OCI-LY1 (cell line): ENCODE measurements around the gene TTC27.

Experiments
- H2AFZ ChIP-seq: fragments of 200-600 bp; sonication (generic), shearing (Covaris generic); 2 replicates; pipeline ENCODE4 v1.6.0; 2014; ENCODE audit warnings: antibody characterized with exemption, mild to moderate bottlenecking, low read length
- H3F3A ChIP-seq: fragments of 200-600 bp; sonication (generic), shearing (Covaris generic); 2 replicates; pipeline ENCODE4 v1.6.0; 2014; ENCODE audit warnings: mild to moderate bottlenecking, antibody characterized with exemption, low read length, moderate library complexity; ENCODE audit not compliant: insufficient read depth
- H3K27ac ChIP-seq: fragments of 200-600 bp; sonication (generic); 2 replicates; pipeline ENCODE4 v1.5.1; 2014; ENCODE audit warnings: low read length, mixed run types, mild to moderate bottlenecking, low read depth; ENCODE audit not compliant: poor library complexity, severe bottlenecking
- H3K27me3 ChIP-seq: fragments of 200-600 bp; sonication (generic); 2 replicates; pipeline ENCODE4 v1.6.0; 2014; ENCODE audit warnings: antibody characterized with exemption, mild to moderate bottlenecking, low read length, moderate library complexity; ENCODE audit not compliant: insufficient read depth
- H3K36me3 ChIP-seq: fragments of 200-600 bp; sonication (generic); 2 replicates; pipeline ENCODE4 v1.6.1; 2014; ENCODE audit warnings: mild to moderate bottlenecking, antibody characterized with exemption, low read length, moderate library complexity, mixed read lengths; ENCODE audit not compliant: insufficient read depth
- H3K4me1 ChIP-seq: fragments of 200-600 bp; sonication (generic); 2 replicates; pipeline ENCODE4 v1.5.1; 2014; ENCODE audit warnings: mild to moderate bottlenecking, low read length, moderate library complexity; ENCODE audit not compliant: insufficient read depth, severe bottlenecking
- H3K4me2 ChIP-seq: fragments of 200-600 bp; sonication (generic), shearing (Covaris generic); 2 replicates; pipeline ENCODE4 v1.6.1; 2014; ENCODE audit warnings: low read length
- H3K4me3 ChIP-seq: fragments of 200-600 bp; sonication (generic); 2 replicates; pipeline ENCODE4 v1.5.1; 2014; ENCODE audit warnings: low read length, low read depth, mild to moderate bottlenecking, mixed read lengths; ENCODE audit not compliant: poor library complexity, severe bottlenecking
- H3K79me2 ChIP-seq: fragments of 200-600 bp; shearing (Covaris generic); 2 replicates; pipeline ENCODE4 v1.6.1; 2016; ENCODE audit warnings: mixed run types, low read length, mixed read lengths; ENCODE audit not compliant: insufficient read depth
- H3K9ac ChIP-seq: fragments of 200-600 bp; sonication (generic), shearing (Covaris generic); 2 replicates; pipeline ENCODE4 v1.6.1; 2014; ENCODE audit warnings: mild to moderate bottlenecking, low read length, mixed read lengths
- H3K9me2 ChIP-seq: fragments of 200-600 bp; sonication (generic), shearing (Covaris generic); 2 replicates; pipeline ENCODE4 v1.6.1; 2014; ENCODE audit warnings: low read depth, mild to moderate bottlenecking, low read length, mixed read lengths
- H3K9me3 ChIP-seq: fragments of 200-600 bp; shearing (Covaris generic); 2 replicates; pipeline ENCODE4 v1.6.1; 2014; ENCODE audit warnings: low read length, mixed read lengths
- H4K20me1 ChIP-seq: fragments of 200-600 bp; sonication (generic), shearing (Covaris generic); 2 replicates; pipeline ENCODE4 v1.6.0; 2016; ENCODE audit warnings: mild to moderate bottlenecking, low read length; ENCODE audit not compliant: insufficient read depth
- CTCF ChIP-seq: fragments of 200-600 bp; sonication (generic), shearing (Covaris generic); IDR thresholded peaks from 2 replicates; pipeline ENCODE4 v1.5.1; 2017; ENCODE audit warnings: mild to moderate bottlenecking, antibody characterized with exemption, low read length, moderate library complexity, mixed read lengths
- EZH2 ChIP-seq: fragments of 200-600 bp; sonication (generic), shearing (Covaris generic); IDR thresholded peaks from 2 replicates; pipeline ENCODE4 v1.8.0; 2017; ENCODE audit warnings: borderline replicate concordance, mixed run types, mild to moderate bottlenecking, antibody characterized with exemption, low read length, moderate library complexity, mixed read lengths

The TTC27 gene

DNA sequence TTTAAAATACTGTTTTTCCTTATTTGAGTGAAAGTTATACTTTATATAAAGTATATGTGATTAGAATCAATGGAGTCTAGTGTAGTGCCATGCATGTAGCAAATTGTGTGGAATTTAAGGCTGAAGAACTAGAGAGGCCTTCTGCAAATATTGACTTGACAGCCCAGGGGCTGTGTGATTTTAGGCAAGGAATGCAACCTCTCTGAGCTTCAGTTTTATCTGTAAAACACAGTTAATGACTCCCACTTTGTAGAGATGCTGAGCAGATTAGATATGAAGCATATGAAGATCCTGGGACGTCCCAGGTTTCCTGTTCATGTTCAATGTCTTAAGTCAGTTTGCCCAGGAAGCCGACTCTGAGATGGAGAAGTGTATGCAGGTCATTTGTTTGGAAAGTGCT, 235.5 kb downstream of the TTC27 start:
- Histone ChIP-seq H3K9me3 (no peaks in the 10 kb centered on the region), H3F3A (no peaks in the 10 kb centered on the region), H3K4me1 (no peaks in the 10 kb centered on the region), H4K20me1 (no peaks in the 10 kb centered on the region), H3K4me2 (no peak overlapping the region), H3K9ac (no peak overlapping the region), H3K79me2 (no peaks in the 10 kb centered on the region), H3K27me3 (no peaks in the 10 kb centered on the region), H2AFZ (no peak overlapping the region), H3K9me2 (no peaks in the 10 kb centered on the region), H3K4me3 (no peak overlapping the region), H3K27ac (no peak overlapping the region), H3K36me3 (no peaks in the 10 kb centered on the region)
- TF ChIP-seq CTCF (no peak), EZH2 (no peak)

GRCh38 chr2:32863803-32864202, 236.0 kb downstream of the TTC27 start:
- Histone ChIP-seq H3F3A (no peaks in the 10 kb centered on the region), H3K4me2 (no peak overlapping the region), H3K9me3 (no peaks in the 10 kb centered on the region), H3K27me3 (no peaks in the 10 kb centered on the region), H3K36me3 (no peaks in the 10 kb centered on the region), H2AFZ (no peak overlapping the region), H3K79me2 (no peaks in the 10 kb centered on the region), H3K9ac (no peak overlapping the region), H3K4me3 (no peak overlapping the region), H3K9me2 (no peaks in the 10 kb centered on the region), H3K27ac (no peak overlapping the region), H3K4me1 (no peaks in the 10 kb centered on the region), H4K20me1 (no peaks in the 10 kb centered on the region)
- TF ChIP-seq CTCF (no peak), EZH2 (no peak)

DNA sequence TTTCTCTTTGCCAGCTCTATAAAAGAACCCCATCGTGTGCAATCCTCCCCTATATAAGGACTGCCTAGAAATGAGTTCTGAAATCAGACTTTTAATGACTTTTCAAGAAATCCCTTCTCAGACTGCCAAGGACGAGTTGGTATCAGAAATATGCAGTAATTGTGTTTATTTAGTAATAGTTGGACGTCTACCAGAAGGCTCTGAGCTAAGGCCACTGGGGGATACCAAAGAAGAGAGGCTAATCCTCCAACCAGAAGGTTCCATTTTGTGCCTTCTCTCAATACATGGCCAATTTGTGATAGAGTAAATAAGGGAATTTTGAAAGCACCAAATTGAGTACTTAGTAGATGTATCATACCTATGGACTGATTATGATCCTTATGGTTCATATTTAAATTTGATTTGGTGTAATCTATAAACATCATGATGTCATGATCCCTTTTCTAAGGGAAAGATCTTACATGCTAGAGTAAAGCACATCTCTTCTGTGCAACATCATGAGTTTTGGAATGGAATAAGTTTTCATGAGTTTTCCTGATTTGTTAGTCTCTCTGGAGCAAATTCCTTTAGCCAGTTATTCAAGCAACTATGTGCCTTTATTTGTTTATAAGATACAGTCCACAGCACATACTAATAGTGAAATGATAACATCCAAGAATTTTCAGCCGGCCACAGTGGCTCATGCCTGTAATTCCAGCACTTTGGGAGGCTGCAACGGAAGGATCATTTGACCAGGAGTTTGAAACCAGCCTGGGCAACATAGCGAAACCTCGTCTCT, 236.7 kb downstream of the TTC27 start:
- no peaks in the 10 kb centered on the region for H3K36me3 ChIP-seq
- no peaks in the 10 kb centered on the region for H3K9me2 ChIP-seq
- H3K4me2 ChIP-seq = no peak overlapping the region
- TF ChIP-seq CTCF = no peak
- TF ChIP-seq EZH2 = no peak
- no peaks in the 10 kb centered on the region for H3K4me1 ChIP-seq
- no peak overlapping the region for H3K9ac ChIP-seq
- no peak overlapping the region for H3K4me3 ChIP-seq
- no peaks in the 10 kb centered on the region for H3K79me2 ChIP-seq
- H4K20me1 ChIP-seq = no peaks in the 10 kb centered on the region
- no peaks in the 10 kb centered on the region for H3K9me3 ChIP-seq
- no peaks in the 10 kb centered on the region for H3K27me3 ChIP-seq
- no peaks in the 10 kb centered on the region for H3F3A ChIP-seq
- no peak overlapping the region for H2AFZ ChIP-seq
- no peak overlapping the region for H3K27ac ChIP-seq
